ENCODE results near the gene DHX9.
A peak's percentile ranks its signal among the peaks of the same experiment; 100 is the strongest.

The DHX9 gene

DNA sequence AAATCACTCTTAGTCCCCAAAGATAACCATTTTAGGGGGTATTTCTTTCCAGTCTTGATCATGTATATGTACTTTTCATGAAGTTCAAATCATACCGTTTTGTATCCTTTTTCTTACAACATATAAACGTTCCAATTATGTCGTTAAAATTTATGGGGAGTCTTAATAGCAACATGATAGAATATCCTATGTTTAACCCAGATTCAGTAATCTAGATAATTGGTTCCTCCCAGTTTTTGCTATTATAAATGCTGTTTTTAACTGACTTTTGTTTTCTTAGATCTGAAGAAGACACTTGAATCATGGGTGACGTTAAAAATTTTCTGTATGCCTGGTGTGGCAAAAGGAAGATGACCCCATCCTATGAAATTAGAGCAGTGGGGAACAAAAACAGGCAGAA is 3.1 kb downstream of the DHX9 start:
- DNase-seq = no peak

DNA sequence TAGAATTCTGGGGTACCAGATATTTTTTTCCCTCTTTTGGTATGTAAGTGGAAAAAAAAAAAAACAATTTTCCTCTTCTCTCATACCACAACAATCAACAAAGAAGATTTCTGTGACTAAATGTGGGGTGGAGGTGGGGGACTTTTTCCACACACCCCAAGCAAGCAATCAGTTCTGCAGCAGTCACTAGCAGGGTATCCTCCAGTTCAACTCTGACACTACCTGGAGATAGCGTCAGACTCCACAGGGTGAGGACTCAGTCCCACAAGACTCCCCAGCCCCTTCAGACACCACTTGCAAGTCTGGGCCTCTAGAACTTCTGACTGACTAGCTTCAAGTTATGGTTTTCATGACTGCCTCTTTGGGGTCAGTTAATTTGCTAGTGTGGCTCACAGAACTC is 6.2 kb downstream of the DHX9 start:
- DNase-seq = no peak

DNA sequence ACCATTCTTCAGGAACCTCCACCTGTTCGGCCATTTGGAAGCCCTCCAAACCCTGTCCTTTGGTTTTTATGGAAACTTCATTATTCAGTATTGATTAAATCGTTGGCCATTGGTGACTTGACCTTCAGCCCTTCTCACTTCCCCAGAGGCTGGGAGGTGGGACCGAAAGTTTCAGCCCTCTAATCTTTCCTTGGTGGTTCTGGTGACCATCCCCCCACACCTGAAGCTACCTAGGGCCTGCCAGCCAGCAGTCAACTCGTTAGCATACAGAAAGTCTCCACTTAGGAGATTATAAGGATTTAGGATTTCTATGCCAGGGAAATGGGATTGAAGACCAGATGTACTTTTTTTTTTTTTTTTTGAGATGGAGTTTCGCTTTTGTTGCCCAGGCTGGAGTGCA is 6.7 kb downstream of the DHX9 start:
- no peak for DNase-seq

DNA sequence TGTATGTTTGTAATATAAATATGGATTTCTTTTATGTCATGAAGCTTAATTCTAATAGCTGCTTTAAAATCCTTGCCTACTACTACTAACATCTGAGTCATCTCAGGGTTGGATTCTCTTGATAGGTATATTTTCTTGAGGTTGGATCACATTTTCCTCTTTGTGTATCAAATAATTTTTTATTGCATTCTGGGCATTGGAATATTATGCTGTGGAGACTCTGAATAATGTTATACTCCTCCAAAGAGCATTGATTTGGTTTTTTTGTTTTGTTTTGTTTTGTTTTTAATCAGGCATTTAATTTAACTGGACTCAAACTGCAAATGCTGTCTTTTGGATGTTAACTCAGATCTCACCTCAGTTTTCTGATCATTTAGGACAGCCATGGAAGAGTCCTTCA is 8.0 kb downstream of the DHX9 start:
- no peak for DNase-seq

DNA sequence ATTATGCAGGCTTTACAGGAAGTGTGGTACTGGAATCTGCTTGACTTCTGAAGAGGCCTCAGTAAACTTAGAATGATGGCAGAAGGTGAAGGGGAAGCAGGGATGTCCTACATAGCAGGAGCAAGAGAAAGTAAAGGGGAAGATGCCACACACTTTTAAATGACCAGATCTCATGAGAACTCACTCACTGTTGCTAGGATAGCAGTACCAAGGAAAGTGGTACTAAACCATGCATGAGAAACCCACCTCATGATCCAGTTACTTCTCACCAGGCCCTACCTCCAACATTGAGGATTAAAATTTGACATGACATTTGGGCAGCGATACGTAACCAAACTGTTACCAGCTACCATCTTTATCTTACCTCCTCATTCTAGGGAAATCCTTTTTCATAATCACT is 9.6 kb downstream of the DHX9 start:
- no peak for DNase-seq

DNA sequence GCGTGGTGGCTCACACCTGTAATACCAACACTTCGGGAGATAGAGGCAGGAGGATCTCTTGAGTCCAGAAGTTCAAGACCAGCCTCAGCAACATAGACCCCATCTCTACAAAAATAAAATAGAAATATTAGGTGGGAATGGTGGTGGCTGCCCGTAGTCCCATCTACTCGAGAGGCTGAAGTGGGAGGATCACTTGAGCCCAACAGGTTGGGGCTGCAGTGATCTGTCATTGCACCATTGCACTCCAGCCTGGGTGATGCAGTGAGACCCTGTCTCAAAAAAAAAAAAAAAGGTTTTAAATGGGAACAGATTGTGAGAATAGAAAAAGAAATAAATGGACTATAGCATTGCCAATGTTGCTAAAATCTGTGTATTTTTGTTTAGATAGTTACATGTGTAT is 11.2 kb downstream of the DHX9 start:
- no peak for DNase-seq

DNA sequence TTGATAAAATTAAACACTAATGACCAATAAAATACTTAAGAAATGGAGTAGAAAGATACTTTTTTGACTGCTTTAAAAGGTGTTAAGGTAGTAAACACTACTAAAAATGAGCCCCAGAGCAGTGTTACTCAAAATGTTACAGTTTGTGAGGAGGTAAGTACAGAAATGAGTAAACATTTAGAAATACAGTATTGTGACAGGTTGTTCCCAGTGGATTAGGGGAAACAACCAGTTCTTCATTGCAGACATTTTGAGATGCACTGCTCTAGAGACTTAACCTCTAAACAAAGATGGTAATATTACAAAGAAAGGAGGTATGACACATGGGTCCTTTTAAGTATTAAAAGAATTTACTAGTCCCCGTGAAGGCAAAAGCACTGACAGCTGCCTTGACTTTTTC is 12.7 kb downstream of the DHX9 start:
- no peak for DNase-seq

DNA sequence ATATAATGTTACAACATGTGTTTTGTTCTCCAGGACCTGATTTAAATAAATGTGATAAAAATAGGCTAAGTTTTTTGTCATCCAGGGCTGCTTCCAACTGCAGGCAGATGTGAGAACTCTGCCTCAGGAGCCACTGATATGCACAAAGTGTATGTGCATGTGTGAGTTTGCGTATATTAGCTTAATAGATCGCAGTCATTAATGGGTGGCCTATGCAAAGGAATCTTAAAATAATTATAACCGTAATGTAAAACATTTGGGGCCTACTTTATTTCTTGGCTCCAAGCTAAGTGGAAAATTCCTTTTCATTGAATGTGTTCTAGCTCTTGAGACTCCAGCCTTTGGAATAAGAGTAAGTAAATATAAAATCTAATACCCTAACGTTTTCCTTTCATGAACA is 16.8 kb downstream of the DHX9 start:
- DNase-seq = no peak

DNA sequence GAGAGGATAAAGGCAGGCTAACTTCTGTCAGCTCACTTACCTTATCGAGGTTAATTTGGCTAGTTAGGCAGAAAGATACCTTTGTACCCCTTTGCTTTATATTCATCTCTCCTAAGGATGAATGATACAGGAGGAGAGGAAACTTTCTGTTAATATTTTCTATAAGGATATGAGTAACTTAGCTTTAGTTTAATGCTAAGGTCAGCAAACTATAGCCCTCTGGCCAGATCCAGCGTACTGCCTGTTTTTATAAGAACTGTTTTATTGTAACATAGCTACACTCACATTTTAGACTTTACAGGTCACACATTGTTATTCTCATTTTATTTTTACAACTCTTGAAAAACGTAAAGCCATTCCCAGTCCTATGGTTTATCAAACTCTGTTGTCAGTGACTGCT is 18.1 kb downstream of the DHX9 start:
- DNase-seq = no peak

DNA sequence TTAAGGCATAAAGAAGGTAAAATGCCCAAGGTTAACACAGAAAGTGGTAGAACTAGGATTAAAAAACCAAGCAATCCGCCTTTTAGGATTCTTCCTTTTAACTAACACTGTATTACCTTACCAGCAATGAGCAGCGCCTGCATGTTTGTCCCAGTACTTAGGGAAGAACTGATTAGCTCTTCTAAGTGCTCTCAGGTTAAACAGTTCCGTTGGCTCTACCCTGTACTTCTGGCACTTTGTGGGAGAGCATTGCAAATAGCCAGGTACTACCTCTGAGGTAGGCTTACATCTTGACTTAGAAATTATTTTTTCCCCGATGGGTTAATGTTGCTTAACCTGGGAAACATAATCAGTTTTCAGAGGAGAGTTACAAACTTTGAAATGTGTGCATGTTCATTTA is 21.5 kb downstream of the DHX9 start:
- DNase-seq = no peak

DNA sequence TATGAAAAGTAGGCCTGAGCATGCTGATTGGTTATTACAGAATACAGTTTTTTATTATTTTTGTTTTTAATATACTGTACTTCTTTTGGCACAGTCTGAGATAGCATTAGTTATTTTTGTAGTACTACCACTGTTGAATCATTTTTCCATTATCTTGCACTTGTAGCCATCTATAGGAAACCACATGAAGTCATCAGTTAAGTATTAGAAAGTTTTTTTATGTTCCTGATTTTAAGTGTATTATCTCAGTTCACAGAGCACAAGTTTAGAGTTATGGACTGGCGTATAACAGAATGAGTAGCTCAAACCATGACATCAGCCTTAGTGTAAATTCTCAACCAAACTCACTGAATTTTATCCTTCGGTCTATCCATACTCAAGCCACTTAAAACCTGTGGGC is 22.8 kb downstream of the DHX9 start:
- no peak for DNase-seq

DNA sequence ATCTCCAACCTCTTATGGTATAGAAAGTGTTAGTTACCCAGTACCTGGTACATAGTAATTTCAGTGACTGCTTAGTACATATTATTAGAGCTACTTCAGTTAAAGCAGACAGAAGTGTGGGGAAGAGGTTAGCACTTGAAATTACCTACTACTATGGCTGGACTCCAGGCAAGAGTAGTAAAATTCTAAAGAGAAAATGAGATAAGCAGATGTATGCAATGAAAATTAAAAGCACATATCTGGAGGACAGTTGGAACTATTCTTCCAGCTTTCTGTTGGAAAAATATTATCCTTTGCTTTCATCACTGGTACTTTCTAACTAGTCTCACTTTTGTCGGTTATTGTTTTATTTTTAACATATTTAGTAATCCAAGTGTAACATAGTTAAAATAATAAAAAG is 23.7 kb downstream of the DHX9 start:
- no peak for DNase-seq

DNA sequence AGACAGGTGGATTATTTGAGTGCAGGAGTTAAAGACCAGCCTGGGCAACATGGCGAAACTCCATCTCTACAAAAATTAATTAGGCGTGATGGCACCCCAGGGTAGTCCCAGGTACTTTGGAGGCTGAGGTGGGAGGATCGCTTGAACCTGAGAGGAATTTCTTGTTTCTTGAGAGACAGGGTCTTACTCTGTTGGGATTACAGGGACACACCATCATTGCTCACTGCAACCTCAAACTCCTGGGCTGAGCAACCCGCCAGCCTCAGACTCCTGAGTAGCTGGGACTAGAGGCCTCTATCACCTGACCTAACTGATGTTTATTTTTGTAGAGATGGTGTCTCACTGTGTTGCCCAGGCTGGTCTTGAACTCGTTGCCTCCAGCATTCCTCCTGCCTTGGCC is 24.8 kb downstream of the DHX9 start:
- no peak for DNase-seq

DNA sequence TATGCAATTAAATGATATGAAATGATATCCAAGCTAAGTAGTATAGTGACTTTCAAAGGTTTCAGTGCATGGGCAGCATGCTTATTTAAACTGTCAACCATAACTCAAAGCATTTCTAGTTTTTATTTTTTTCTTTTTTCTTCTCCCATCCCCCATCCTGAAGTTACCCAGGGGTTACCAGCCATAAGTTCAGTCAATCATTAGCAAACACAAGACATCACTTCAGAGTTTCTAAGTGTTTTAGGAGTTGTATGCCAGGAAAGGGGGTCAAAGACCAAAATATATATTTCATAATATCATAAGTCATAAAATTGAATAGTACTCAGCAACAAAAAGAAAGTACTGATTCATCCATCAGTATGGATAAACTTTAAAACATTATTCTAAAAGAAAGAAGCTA is 28.7 kb downstream of the DHX9 start:
- no peak for DNase-seq

DNA sequence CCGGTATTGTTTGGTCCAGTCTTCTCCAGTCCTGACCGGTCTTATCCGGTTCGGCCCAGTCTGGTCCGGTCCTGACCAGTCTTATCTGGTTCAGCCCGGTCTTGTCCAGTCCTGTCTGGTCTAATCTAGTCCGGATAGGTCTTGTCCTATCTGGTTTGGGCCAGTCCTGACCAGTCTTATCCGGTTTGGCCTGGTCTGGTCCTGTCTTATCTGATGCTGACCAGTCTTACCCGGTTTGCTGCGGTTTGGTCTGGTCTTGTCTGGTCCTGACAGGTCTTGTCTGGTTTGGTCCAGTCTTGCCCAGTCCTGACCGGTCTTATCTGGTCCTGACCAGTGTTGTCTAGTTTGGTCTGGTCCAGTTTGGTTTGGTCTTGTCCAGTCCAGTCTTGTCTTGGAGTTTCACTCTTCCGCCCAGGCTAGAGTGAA is 30.1 kb downstream of the DHX9 start:
- DNase-seq = no peak

DNA sequence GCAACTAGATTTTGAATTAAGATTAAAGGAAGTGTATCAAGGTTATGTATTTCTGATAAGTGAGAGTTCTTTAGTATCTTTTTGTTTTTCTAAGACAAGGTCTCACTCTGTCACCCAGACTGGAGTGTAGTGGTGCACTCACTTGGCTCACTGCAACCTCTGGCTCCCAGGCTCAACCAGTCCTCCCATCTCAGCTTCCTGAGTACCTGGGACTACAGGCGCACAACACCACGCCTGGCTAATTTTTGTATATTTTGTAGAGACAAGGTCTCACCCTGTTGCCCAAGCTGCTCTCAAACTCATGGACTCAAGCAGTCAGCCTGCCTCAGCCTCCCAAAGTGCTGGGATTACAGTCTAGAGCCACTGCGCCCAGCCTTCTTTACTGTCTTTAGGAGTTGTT is 33.7 kb downstream of the DHX9 start:
- no peak for DNase-seq

DNA sequence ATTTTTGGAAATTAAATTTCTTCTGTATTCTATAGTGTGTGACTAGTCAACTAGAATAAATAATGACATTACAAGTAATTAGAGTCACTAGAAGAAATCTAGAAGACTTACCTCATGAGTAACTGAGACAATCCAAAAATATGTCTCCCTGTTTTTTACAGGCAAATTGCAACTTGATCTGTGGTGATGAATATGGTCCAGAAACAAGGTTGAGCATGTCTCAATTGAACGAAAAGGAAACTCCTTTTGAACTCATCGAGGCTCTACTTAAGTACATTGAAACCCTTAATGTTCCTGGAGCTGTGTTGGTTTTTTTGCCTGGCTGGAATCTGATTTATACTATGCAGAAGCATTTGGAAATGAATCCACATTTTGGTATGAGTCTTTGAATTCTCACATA is 36.7 kb downstream of the DHX9 start:
- DNase-seq = no peak

DNA sequence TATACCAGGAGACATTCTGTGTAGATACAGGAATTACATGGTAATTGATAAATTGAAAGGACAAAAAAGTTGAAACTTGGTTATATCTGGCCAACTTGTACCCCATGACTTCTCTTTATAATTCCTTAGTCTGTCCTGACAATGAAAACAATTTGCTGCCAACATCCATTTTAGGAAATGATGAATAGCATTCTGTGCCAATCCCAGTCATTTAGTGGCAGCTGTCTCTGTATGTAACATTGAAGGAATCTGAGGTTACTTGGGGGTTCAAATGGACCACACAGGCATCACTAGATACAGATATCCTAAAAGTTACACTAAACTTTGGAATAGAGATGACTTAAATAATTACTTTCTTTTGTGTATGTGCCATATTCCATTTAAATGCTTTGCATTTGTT is 38.2 kb downstream of the DHX9 start:
- no peak for DNase-seq

DNA sequence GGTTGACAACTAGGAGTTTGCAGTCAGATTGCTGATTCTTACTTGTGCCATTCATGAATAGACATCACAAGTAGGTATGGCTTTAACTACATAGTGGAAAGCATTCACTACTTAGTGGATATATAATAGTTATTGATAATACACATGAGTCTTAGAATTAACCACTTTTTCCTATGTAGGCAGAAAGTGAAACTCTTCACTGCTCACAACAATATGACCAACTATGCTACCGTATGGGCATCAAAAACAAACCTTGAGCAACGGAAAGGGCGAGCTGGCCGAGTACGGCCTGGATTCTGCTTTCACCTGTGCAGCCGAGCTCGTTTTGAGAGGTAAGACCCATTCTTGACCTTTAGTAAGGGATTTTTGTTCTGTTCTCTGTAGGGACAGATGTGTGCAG is 38.7 kb downstream of the DHX9 start:
- no peak for DNase-seq

DNA sequence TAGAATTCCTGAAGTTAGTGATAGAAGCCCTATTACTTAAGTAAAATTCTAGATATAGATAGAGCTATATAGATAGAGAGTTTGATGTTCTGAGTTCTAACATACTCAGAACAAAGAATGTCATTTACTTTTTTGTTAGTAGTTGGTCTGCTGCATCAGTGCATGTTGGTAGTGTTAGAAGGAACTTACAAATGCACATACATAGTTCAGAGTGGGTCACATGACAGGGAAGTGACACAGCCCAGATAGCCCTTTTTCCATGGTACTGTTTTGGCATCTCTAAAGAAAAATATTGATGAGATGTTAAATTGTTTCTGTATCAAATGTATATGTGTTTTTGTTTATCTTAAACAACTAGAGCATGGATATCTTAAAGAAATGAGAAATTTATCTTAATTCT is 45.7 kb downstream of the DHX9 start:
- DNase-seq = no peak

DNA sequence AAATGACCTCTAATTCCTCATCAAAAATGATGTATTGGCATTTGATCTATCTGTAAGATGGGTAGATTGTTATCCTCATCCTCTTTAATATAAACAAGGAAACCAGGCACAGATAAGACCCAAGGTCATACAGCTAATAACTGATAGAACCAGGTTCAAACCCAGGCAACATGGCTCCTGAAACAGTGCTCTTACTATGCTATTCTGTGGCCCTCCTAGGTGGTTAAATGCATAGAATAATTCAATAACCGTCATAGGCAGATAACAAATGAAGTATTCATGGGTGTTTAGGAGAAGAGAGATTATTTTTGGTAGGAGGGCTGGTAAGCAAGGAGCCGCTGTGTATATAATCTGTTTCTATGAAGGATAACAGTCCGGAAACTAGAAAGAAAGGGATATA is 46.4 kb downstream of the DHX9 start:
- no peak for DNase-seq

DNA sequence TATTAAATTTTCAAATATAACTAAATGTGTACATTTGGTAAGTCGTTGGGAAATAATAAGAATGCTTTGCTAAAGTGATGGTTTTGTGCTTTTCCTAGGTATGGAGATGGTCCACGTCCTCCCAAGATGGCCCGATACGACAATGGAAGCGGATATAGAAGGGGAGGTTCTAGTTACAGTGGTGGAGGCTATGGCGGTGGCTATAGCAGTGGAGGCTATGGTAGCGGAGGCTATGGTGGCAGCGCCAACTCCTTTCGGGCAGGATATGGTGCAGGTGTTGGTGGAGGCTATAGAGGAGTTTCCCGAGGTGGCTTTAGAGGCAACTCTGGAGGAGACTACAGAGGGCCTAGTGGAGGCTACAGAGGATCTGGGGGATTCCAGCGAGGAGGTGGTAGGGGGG is 47.8 kb downstream of the DHX9 start:
- no peak for DNase-seq

DNA sequence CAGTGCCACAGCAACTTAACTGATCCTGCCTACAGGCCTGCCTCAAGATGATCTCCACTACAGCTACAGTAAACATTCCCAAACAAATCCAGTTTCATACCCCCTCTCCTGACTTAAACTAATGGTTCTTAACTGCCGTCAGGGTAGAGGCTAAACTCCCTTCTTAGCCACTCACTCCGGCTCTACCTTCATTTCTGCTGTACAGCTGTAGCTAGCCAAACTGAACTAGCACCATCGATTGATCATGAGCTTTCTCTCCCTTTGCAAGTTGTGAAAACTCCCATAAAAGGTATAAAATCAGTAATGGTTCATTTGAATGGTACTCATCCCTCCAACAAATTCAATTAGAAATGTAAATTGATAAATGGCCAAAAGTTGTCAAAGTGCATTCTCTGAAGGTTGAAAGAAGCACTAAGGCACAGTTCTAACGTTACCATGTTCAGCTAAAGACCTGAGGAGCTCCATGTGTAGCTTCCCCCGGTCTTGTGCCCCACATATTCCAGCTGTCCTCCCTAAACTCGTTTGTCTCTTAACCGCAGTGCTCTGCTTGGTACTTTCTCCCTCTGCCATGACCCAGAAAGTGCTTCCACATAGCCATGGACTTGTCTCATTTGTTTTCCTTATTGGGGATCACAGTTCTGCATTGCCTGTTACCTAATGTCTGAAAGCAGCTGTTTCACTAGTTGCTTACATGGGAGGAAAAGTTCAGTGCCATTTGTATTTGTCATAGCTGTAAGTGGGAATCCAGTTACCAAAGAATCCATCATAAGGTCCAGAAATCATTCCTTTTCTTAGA is 49.8 kb downstream of the DHX9 start:
- DNase-seq = no peak

DNA sequence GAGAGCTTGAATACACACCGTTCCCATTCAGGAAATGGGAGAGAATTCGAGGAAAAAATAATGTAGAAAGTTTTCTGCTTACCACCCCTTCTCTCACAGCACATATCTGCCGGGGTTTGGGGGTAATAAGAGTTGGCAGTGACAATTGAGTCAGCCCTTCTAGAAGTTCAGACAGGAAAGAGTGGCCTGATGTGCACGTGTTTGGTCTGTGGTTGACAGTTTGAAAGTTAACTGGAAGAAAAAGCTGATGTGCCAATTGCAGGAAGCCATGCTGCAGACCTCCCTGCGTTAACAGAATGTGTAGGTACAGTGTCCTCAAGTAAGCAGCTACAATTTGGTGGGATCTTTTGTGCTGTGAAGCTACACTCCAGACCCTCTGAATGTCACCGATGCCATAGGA is 50.9 kb downstream of the DHX9 start:
- no peak for DNase-seq

DNA sequence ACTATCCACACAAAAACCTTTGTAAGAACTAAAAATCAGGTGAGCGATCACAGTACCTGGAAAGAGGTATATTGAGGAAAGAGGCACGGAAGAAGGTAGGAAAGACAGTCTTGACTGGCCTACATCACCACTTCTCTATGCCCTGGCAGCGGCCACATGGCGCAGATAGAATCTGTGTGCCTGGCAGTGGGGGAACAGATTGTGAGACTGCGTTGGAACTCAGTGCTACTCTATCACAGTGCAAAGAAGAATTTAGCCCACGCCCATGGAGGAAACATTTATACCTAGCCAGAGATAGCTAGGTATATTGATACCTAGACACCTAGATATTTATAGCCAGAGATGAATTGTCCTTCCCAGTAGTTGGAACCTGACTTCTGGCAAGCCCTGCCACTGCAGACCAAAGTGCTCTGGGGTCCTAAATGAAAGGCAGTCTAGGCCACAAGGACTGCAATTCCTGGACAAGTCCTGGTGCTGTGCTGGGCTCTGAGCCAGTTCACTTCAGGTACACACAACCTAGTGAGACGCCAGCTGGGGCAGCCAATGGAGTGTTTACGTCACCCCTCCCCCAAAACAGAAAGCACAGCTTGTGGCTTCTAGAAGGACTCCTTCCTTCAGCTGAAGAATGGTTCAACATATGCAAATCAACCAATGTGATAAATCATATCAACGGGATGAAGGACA is 51.9 kb downstream of the DHX9 start:
- peak; percentile 71 for DNase-seq
